CD14-positive monocyte (primary cell): Measurements from ENCODE around the gene ANXA5. TPM values are rescaled to one million over a fixed set of nuclear protein-coding genes. Genes with fewer than 3 reads are reported as not detected.

Experiments
- DNase-seq, 3 donors: peaks; one replicate each; pipeline ENCODE4 v3.0.0-alpha.2; 2011 to 2022
- H2AFZ ChIP-seq: 2 replicates; pipeline ENCODE4 v1.6.0; 2012; ENCODE audit warnings: mild to moderate bottlenecking, low read depth, low read length, inconsistent platforms; ENCODE audit not compliant: insufficient read depth, poor library complexity, severe bottlenecking
- H3K27ac ChIP-seq, 2 donors: 1 replicate in 1 of 2; 2 replicates in 1 of 2; pipeline ENCODE4 v1.5.1; 2012 to 2013; ENCODE audit warnings: low read length in 2 of 2, control low read depth in 1 of 2, inconsistent platforms in 1 of 2, low read depth in 1 of 2, mild to moderate bottlenecking in 1 of 2
- H3K27me3 ChIP-seq, 2 donors: one replicate each; pipeline versions ENCODE4 v1.6.0 to v1.6.1; 2011 to 2013; ENCODE audit warnings: low read length in 2 of 2; ENCODE audit not compliant: control insufficient read depth in 2 of 2, insufficient read depth in 2 of 2
- H3K36me3 ChIP-seq, 2 donors: replicated peaks in 1 of 2; 1 replicate in 1 of 2; 2 replicates in 1 of 2; pipeline versions ENCODE4 v1.5.1 to v1.6.1; 2012 to 2013; ENCODE audit warnings: low read length in 2 of 2, control low read depth in 1 of 2, inconsistent platforms in 1 of 2, mild to moderate bottlenecking in 1 of 2; ENCODE audit not compliant: insufficient read depth in 2 of 2, control insufficient read depth in 1 of 2
- H3K4me1 ChIP-seq, 2 donors: 1 replicate in 1 of 2; 2 replicates in 1 of 2; pipeline versions ENCODE4 v1.5.1 to v1.6.1; 2012 to 2013; ENCODE audit warnings: low read length in 2 of 2, control low read depth in 1 of 2, inconsistent platforms in 1 of 2, mild to moderate bottlenecking in 1 of 2, moderate library complexity in 1 of 2; ENCODE audit not compliant: insufficient read depth in 2 of 2, control insufficient read depth in 1 of 2
- H3K4me2 ChIP-seq: replicated peaks from 2 replicates; pipeline ENCODE3; 2012; ENCODE audit warnings: low read length, moderate library complexity, mild to moderate bottlenecking; ENCODE audit not compliant: poor library complexity, severe bottlenecking; ENCODE audit errors: extremely low read depth
- H3K4me3 ChIP-seq, 3 experiments: fragments of 200-600 bp in 1 of 3; sonication (generic) in 1 of 3; replicated peaks in 1 of 3; 1 replicate in 2 of 3; 2 replicates in 1 of 3; pipeline ENCODE4 v1.5.1; 2011 to 2013; ENCODE audit warnings: low read length in 3 of 3, mild to moderate bottlenecking in 3 of 3, control low read depth in 2 of 3, low read depth in 2 of 3, inconsistent platforms in 1 of 3, moderate library complexity in 1 of 3
- H3K79me2 ChIP-seq: 2 replicates; pipeline ENCODE4 v1.6.0; 2012; ENCODE audit warnings: mild to moderate bottlenecking, control low read depth, inconsistent platforms, low read length, moderate library complexity; ENCODE audit not compliant: insufficient read depth
- H3K9ac ChIP-seq: 2 replicates; pipeline ENCODE4 v1.6.0; 2017; ENCODE audit warnings: low read length, mild to moderate bottlenecking; ENCODE audit not compliant: insufficient read depth, poor library complexity, severe bottlenecking
- H3K9me3 ChIP-seq, 2 donors: replicated peaks in 1 of 2; 1 replicate in 1 of 2; 2 replicates in 1 of 2; pipeline versions ENCODE4 v1.5.1 to v1.6.1; 2012 to 2013; ENCODE audit warnings: low read length in 2 of 2, control low read depth in 1 of 2; ENCODE audit not compliant: control insufficient read depth in 1 of 2, insufficient read depth in 1 of 2
- H4K20me1 ChIP-seq: 2 replicates; pipeline ENCODE4 v1.6.0; 2012; ENCODE audit warnings: mild to moderate bottlenecking, low read length, control low read depth, moderate library complexity; ENCODE audit not compliant: insufficient read depth
- H3K27ac Mint-ChIP-seq, 7 donors: one replicate each; pipeline ENCODE4 v1.8.0; 2020; ENCODE audit warnings: mild to moderate bottlenecking in 7 of 7, mixed read lengths in 7 of 7, moderate library complexity in 6 of 7, inconsistent platforms in 2 of 7
- H3K27me3 Mint-ChIP-seq, 3 donors: one replicate each; pipeline ENCODE4 v1.8.0; 2021 to 2022; ENCODE audit warnings: low read depth in 3 of 3, mild to moderate bottlenecking in 3 of 3, mixed read lengths in 3 of 3, moderate library complexity in 3 of 3, inconsistent platforms in 1 of 3
- H3K36me3 Mint-ChIP-seq, 2 donors: one replicate each; pipeline ENCODE4 v1.8.0; 2020; ENCODE audit warnings: mixed read lengths in 2 of 2, inconsistent platforms in 1 of 2, mild to moderate bottlenecking in 1 of 2
- H3K4me1 Mint-ChIP-seq: one replicate; pipeline ENCODE4 v1.8.0; 2020; ENCODE audit warnings: mild to moderate bottlenecking, mixed read lengths
- H3K4me3 Mint-ChIP-seq, 2 donors: one replicate each; pipeline ENCODE4 v1.8.0; 2020; ENCODE audit warnings: mild to moderate bottlenecking in 2 of 2, mixed read lengths in 2 of 2, moderate library complexity in 1 of 2
- H3K9me3 Mint-ChIP-seq, 7 donors: one replicate each; pipeline ENCODE4 v1.8.0; 2020 to 2022; ENCODE audit warnings: mixed read lengths in 7 of 7, mild to moderate bottlenecking in 6 of 7, moderate library complexity in 6 of 7, inconsistent platforms in 2 of 7
- CTCF ChIP-seq: fragments of 200-600 bp; IDR thresholded peaks from one replicate; pipeline ENCODE4 v1.8.0; 2022; ENCODE audit warnings: antibody characterized with exemption, mild to moderate bottlenecking
- WGBS: methylation state at CpG from one replicate; pipeline ENCODE4 v1.1.5; 2013; ENCODE audit warnings: missing lambda C conversion rate; ENCODE audit not compliant: insufficient coverage; 5-methylcytosine and 5-hydroxymethylcytosine counted together
- intact Hi-C, 2 donors: fragments of 100-400 bp; cut with micrococcal nuclease; formaldehyde crosslinking; loops; one replicate each; pipeline versions ENCODE4 v1.15.0 to v1.15.1; 2023
- polyA plus RNA-seq, 3 donors: library from polyadenylated mRNA; depleted of rRNA in 1 of 3; unstranded in 2 of 3; stranded (reverse) in 1 of 3; fragments of 300-500 nt in 2 of 3; fragments of >200 nt in 1 of 3; fragmentation: Illumina TruSeq in 2 of 3; gene quantifications; 1 replicate in 2 of 3; 2 replicates in 1 of 3; pipeline ENCODE4 v1.2.3, GENCODE V29; 2012 to 2021

ANXA5 gene
- polyA plus RNA-seq, 3 donors: 312 to 796 (median 752) TPM

- no peak for TF ChIP-seq CTCF
- H3K27me3 Mint-ChIP-seq: no peaks in the 10 kb centered on the region
- Histone ChIP-seq H3K27me3 (no peaks in the 10 kb centered on the region), H3K4me1 (peaks cover 34 to 67% of the 10 kb centered on the region in 2 donors), H3K4me2 (no peak overlapping the region), H2AFZ (no peak overlapping the region), H3K9me3 (no peaks in the 10 kb centered on the region), H3K36me3 (peaks cover 22 to 69% of the 10 kb centered on the region in 2 donors), H3K79me2 (peaks cover 90% of the 10 kb centered on the region), H4K20me1 (peaks cover 84% of the 10 kb centered on the region), H3K27ac (peak overlapping the region in 1 of 2 donors; percentile 43), H3K9ac (no peak overlapping the region), H3K4me3 (no peak overlapping the region)
- intact Hi-C loops: no loop called here
- H3K4me1 Mint-ChIP-seq: peaks cover 26% of the 10 kb centered on the region
- peak overlapping the region in 5 of 7 donors; percentile 8 to 79 (median 65) for H3K27ac Mint-ChIP-seq
- DNase-seq: no peak
- H3K4me3 Mint-ChIP-seq: no peak overlapping the region
- peaks cover 36 to 42% of the 10 kb centered on the region in 2 donors for H3K36me3 Mint-ChIP-seq
- H3K9me3 Mint-ChIP-seq: peaks cover 0 to 3% (median 0%) of the 10 kb centered on the region in 7 donors
These were observed 4.5 kb downstream of the ANXA5 start for GRCh38 chr4:121692261-121692660.

- H3K4me3 ChIP-seq: no peak overlapping the region
- no peak for TF ChIP-seq CTCF
- Mint-ChIP-seq H3K27me3 (no peaks in the 10 kb centered on the region), H3K27ac (no peak overlapping the region), H3K9me3 (no peaks in the 10 kb centered on the region), H3K4me1 (peaks cover 16% of the 10 kb centered on the region), H3K36me3 (peaks cover 49 to 53% of the 10 kb centered on the region in 2 donors), H3K4me3 (no peak overlapping the region)
- H3K9ac ChIP-seq: no peak overlapping the region
- intact Hi-C loops: no loop called here
- H3K36me3 ChIP-seq: peaks cover 40 to 89% of the 10 kb centered on the region in 2 donors
- H4K20me1 ChIP-seq: peaks cover 98% of the 10 kb centered on the region
- 100% methylated on average over 2 of the region's 2 CpGs for WGBS
- H3K79me2 ChIP-seq: peaks cover 97% of the 10 kb centered on the region
- peak overlapping the region in 1 of 2 donors; percentile 77 for H3K27ac ChIP-seq
- no peak overlapping the region for H3K4me2 ChIP-seq
- no peaks in the 10 kb centered on the region for H3K27me3 ChIP-seq
- peaks cover 28 to 56% of the 10 kb centered on the region in 2 donors for H3K4me1 ChIP-seq
- DNase-seq: peak; percentile 23 to 90 (median 31)
- H3K9me3 ChIP-seq: no peaks in the 10 kb centered on the region
- H2AFZ ChIP-seq: no peak overlapping the region
These were observed 6.8 kb downstream of the ANXA5 start for GRCh38 chr4:121690001-121690400.
